ENCODE results near the gene MRTO4.
"Not testable (repeated sequence)": the region's sequence is repeated elsewhere in the genome, so short reads cannot be mapped to it uniquely, and the experiment has no call there.

The MRTO4 gene
- total RNA-seq: 12.6 to 109 (median 54.3) reads per million in 18 experiments

DNA sequence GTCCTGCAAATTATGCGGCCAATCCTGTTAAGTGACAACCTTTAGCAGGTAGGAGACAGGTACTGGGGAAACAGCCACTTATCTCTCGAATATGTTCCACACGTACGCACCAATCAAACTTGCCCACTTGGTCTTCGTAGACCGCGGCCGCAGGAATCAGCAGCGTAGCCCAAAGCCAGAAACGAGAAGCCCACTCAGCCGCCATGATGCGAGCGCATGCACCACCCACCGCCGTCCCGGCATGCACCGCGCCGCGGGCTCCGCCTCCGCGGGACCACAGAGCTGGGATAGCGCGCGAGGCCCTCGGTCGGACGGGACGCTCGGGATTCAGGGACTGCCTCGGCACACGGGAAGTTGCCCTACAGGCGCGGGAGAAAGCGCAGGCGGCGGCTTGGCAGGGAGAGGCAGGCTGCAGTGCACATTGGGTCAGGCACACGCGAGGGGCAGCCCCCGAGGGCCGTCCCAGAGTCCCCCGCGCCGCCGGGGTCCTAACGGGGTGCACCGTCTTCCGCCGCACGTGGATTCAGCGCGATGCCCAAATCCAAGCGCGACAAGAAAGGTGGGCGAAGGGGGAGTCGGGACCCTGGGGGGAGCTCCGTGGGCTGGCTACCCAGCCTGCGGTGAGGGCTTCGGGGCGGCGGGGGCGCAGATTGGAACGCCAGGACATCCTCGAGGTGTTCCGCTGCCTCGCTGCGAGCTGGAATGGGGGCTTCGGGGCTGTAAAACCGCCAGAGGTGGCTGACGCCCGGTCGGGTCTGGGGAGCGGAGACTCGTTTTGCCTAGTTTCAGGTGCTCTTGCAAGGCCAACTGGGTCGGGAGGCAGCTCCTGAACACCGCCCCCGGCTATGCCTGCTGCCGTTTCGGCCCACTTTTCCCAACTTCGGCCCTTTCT, at the start of gene MRTO4, which contains the start of gene EMC1:
MRTO4 (plus strand) TSS at position 501 of the 892 bp plus-strand sequence; CDS start at position 532, 31 bp downstream.
EMC1 (minus strand) TSS at position 220 of the 892 bp plus-strand sequence; CDS start at position 205, 15 bp downstream.
- peak; percentile 91 to 96 for DNase-seq

DNA sequence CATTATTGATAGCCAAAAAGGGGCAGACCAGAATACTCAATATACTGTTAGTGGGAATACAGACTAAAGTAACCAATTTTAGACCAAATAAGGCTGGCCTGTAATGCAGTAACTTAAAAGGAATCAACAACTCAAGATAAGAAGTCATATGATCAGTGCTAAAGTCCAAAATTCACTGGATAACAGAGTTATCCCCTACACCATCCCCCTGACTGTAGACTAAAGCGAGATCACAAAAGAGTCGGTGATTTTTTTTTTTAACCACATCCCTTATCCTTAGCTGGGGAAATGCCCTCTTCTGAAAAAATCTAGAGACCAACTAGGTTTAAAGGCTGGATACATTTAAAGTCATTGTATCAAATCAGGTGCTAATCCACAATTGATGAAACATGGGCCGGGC, 49.2 kb upstream of the MRTO4 start:
- no peak for DNase-seq

DNA sequence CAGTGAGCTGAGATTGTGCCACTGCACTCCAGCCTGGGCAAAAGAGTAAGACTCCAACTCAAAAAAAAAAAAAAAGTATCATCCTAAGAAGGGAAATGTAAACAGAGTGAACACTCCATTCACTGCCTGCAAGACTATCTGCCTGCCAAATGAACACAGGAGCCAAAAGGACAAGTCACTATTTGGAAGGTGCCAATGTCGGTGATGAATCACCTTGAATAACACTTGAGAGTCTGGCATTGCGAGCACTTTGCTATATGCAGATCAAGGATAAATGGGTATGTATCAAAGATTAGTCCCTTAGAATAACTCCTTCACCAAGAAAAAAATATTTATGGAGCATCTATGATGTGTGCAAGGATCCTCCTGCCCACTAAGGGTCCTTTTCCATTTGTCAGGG, 48.2 kb upstream of the MRTO4 start:
- DNase-seq: no peak

DNA sequence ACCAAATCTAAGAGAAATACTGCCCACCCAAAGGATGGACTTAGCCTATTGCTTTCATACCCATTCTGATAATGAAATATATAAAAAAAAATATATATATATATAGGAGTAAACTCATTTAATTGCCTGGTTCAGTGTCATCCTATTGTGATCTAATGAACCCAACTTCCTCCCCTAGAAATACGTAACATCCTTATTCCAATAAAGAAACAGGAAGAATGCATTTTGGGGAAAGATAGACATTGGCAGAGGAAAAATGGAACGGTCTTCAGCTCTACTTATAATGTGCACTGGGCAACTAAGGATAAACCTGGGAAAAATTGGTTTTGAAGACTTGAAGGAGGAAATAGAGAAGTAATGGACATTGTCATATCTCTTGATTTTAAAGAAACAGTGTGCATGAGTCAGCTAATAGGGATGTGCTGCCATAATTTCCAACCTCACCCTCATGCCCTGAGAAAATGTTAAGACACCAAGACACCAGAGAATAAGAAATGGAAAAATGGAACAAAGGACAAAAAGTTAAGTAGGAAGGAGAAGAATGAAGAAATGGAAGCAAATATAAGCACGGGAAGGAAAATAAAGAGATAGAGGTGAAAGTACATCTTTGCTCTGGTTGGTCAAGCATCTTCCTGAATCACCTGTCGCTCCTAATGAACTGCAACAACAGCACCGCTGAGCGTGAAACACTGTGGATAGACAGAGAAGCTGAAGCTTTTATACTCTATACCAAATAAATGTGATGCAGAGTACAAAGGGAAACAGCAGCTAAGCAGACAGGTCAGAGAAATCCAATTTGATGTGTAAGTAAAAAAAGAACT, 46.9 kb upstream of the MRTO4 start:
- peak; percentile 19 to 24 for DNase-seq

DNA sequence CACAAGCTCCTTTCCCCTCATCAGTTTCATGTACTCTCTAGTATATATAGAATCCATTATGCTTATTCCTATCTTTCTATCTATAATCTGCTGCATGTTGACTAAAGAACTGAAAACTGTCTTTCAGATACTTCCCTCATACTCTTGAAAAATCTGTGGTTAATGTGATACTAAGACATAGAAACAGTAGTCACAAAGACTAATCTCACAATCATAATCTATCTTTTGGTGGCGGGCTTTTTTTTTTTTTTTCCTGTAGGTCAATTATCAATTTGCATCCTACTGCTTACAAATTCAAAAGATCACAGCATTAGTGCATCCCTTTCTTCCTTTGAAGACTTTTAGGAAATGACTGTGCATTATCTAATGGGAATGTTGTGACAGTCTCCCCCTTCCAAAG, 46.2 kb upstream of the MRTO4 start:
- no peak for DNase-seq

DNA sequence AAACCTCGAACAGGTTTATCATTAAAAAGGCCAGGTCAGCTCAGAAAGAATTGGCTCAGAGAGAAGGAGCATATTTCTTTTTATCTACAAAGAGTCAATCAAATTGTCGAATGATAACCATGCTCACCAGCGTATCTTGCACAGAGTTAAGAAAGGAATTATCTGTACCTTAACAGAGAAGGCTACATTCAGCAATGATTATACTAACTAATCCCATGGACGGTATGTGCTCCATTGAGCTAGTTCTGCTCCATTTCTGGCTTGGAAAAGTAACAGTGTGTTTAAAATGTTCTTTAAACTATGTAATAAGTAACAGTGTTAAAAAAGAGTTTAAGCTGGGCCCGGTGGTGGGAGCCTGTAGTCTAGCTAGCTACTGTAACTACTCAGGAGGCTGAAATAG, 45.8 kb upstream of the MRTO4 start:
- DNase-seq: no peak

DNA sequence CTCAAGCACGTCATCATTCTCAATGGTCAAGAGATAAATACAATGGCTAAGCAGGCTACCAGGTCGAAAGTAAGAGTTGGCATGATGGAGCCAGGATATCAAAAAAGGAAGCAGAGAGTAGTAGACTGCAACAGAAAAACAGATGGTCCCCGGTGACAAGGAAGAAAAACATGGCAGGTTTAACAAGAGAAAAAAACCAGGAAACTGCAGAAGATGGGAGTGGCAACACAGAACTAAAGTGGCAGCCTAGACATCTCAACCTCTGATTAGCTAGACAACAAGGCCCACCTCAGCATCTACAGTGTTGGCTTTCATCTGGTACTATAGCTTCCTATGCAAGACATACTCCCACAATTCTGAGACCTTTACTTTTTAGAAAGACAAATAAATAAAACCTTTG, 44.7 kb upstream of the MRTO4 start:
- no peak for DNase-seq

DNA sequence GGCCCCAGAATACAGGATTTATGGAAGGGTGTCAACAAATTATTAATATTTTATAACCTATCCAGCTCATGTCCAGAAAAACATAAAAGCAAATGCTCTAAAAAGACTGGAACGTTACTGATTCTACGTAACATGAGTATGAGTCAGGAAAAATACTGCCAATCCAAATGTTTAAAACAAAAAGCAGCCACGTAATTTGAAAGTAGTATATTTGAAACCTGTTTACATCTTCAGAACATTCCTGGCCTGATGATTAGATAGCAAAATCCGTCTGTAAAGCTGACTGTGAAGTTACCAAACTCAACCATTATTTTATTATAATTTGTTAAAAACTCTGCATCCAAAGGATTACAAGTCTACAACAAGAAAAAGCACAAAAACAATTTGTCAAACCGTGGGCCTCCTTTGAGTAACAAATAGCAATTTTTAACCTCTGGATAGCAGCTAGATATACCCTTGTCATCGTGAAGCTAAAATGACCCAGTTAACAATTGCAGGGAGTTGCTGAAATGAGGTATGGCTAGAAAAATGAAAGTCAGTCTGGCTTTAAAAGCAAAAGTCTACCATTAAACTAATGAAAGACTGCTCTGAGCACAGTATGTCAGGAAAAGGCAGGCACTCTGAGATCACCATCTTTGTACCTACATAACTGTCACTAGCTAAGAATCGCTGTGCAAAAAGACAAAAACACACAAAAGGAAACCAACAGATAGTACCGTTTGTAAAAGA, 42.7 kb upstream of the MRTO4 start:
- no peak for DNase-seq

DNA sequence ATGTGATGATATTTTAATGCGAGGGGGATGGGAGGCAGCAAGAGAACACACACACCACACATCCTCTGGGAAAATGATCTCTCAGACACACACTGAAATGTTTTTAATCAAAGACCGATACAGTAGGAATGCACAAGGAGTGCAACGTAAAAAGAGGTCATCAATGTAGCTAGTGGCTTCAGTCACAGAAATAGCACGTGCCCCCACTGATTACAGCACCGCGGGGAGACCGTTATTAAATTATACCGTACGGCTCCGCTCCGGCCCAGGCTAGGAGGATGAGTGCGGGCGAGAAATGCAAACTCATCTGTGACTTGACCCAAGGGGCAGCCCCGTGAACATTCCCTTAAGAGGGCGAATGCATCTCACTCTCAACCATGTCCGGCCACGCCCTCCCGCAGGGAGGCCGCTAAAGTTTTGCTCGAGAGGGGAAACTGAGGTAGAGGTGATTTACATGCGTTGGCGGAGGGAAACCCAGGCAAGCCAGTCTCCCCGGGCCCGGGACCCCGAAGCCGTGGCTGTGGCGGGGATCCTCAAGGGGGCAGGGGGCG, 42.1 kb upstream of the MRTO4 start:
- DNase-seq: peak; percentile 42 to 52

DNA sequence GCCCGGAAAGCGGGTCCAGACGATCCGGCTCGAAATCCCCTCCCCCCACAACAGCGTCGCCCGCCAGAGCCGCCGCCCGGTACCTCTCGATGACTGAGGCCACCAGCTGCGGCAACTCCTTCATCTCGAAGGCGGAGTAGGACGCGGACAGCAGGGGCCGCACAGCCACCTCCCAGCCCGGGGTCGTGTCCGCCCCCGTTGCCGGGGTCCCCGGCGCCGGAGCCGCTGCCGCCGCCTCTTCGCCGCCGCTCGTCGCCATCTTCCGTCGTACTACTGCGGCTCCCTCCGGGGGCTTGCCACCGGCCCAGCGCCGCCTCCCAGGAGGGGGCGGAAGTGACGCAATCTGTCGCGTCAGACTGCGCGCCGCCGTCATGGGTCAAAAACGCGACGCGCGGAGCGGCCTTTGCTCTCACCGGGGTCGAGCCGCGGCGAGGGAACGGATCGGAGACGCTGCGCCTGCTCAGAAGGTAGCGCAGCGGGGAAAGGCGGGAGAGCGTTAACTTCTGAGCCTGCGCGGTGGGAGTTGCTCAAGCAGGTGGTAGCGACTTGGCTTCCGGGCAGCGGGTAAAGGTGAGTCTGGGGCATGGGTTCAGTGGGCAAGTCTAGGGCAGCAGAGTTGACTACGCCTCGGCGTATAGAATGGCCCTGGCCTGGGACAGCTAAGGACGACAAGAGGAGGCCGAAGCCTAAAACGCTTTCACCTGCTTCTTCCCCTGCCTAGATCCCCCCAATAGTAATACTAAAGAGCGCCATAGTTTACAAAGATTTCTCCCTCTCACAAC, 41.4 kb upstream of the MRTO4 start, which contains the start of gene UBR4:
UBR4 (minus strand) TSS at position 277 of the 782 bp plus-strand sequence; CDS start at position 259, 18 bp downstream.
- DNase-seq: peak; percentile 97 to 98

DNA sequence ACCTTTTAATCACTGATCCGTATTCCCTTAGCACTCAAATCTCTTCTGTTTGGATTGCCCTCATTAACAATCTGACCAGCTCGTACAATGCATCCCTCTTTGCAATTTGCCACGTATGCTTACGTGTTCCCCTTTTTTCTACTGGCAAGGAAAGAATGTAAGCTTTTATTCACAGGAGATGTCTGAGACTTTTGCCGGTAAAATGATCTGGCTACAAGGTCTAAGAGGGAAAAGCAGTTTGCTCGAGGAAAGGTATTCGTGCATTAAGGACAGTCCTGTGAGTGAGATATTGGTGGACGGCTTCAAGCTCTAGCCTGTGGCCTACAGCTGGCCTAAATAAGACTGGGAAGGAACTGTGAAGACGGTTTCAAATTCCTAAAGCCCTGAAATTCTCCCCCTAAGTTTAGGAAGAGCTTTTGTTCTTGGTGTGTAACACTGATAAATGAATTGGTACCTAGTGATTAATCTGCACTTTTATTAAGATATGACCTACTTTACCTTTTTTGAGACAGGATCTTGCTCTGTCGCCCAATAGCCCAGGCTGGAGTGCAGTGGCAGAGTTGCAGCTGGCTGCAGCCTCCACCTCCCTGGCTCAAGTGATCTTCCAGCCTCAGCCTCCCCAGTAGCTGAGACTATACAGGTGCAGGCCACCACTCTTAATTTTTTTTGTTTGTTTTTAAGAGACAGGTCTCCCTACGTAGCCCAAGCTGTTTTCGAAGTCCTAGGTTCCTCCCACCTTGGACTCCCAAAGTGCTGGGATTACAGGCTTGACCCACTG, 40.6 kb upstream of the MRTO4 start:
- DNase-seq: peak; percentile 29 to 44

DNA sequence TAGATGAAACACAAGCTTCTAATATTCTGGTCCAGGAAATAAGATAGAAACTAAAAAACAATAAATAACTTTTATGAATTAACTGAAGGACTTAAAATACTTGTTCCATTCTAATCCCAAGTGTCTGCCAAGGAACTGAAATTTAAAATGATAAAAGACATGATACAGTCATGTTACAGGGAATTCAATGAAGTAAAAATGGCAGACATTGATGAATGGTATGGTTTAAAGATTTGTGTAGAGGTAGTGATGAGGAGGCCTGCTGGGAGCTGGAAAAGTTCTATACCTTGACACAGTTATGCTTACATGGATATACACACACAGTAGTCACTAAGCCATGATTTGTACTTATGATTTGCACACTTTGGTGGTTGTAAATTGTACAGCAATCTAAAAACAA, 39.4 kb upstream of the MRTO4 start:
- no peak for DNase-seq

DNA sequence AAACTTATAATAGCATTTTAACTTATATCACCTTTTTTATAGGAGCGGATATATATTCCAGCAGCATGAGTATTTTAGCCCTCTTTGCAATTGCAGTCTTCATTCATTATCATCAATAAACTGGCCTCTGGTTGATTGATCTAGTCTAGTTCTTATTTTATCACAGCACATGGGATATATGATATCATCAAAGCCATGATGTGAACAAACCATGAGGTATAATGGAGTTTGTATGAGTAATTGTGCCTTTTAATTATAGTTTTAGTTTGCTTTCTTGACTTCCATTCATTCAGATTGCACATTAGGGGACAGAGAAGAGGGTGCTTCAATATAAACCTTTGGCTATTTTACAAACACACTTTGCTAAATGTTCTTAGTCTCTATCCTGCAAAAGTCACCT, 38.0 kb upstream of the MRTO4 start:
- DNase-seq: no peak

DNA sequence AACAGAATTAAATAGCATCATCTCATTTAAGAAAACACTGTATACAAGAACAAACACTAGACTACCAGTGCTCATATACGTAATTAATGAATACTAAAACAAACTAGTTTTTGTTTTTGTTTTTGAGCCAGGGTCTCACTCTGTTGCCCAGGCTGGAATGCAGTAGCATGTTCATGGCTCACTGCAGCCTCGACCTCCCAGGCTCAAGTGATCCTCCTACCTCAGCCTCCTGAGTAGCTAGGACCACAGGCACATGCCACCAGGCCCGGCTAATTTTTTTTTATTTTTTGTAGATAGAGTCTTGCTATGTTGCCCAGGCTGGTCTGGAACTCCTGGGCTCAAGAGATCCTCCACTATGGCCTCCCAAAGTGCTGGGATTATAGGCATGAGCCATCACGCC, 35.0 kb upstream of the MRTO4 start:
- DNase-seq: not testable (repeated sequence)

DNA sequence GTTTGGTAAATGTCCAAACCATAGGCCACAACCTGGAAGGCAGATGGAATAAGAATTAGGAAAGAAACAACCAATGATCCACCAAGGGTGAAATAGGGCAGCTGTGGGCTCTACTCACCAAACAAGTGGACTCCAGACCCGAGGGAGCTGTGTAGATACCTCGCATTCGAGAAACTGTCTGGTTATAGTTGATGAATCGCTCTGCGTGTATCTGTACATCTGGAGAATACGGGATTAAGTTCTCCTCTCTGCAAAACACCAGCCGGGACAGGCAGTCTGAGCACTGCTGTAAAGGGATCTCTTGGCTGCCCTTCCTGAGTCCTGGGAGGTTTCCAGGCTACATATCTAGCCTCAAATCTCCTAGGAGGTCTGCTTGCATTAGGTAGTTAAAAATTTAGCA, 32.2 kb upstream of the MRTO4 start:
- DNase-seq: no peak

DNA sequence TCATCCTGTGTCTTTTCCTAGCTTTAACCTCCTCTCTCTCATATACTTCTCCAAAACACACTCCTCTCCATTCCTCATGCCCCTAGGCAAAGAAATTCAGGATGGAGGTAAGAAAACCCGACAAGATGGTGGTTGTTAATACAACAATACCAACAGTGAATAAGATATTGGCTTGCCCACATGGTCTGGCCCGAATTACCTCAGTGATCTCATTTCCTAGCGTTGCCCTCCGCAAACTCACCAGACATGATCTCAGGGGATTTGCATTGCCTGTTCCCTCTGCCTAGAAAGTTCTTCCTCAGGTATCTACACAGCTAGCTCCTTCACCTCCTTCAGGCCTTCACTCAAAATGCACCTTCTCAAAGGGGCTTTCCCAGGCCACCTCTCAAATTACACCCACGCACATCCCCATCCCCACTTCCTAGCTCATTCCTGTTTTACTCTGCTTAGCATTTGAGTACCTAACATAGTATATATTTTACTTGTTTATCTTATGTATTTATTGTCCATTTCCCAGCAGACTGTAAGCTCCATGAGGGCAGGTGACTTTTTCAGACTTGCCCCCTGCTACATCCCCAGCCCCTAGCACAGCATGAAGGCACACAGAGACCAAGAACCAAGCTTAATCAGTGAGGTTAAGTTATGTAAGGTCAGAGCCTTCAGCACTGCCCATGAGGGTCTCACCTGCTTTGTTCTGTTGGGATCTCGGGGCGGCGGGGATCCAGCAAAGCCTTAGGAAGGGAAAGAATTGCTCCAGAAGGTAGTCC, 31.3 kb upstream of the MRTO4 start:
- DNase-seq: no peak

DNA sequence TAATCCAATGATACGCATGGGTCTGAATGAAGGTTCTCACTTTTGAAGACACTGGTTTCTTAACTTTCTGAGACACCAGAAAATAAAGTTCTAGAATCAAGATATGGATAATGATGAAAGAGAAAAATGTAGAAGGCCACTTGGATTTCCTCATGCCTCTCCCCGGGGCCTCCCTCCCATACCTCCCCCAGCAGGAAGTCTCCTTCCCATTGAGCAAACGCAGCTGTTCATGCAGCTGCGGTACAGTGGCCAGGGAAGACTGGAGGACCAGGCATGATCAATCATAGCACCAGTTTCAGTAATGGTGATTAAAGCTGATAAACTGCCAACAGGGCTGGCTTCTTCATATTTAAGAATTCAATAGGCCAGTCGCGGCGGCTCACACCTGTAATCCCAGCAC, 30.6 kb upstream of the MRTO4 start:
- peak; percentile 6 to 14 for DNase-seq

DNA sequence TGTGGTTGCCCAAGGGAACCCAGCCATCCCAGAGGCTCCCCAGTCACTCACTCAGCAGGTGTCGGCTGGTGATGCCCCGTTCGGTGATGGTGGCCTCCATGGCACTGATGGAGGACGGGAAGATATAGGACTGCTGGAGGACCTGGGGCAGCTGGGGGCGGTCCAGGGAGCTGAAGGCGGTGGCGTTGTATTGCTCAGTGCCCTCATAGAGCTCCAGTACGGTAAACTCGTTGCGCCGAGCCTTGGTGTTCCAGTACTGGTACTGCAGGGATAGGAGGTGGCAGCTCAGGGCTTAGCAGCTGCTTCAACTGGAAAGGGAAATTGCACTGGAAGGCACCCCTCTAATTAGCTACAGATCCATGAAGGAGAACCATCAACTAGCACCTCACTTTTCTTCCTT, 29.0 kb upstream of the MRTO4 start:
- no peak for DNase-seq

DNA sequence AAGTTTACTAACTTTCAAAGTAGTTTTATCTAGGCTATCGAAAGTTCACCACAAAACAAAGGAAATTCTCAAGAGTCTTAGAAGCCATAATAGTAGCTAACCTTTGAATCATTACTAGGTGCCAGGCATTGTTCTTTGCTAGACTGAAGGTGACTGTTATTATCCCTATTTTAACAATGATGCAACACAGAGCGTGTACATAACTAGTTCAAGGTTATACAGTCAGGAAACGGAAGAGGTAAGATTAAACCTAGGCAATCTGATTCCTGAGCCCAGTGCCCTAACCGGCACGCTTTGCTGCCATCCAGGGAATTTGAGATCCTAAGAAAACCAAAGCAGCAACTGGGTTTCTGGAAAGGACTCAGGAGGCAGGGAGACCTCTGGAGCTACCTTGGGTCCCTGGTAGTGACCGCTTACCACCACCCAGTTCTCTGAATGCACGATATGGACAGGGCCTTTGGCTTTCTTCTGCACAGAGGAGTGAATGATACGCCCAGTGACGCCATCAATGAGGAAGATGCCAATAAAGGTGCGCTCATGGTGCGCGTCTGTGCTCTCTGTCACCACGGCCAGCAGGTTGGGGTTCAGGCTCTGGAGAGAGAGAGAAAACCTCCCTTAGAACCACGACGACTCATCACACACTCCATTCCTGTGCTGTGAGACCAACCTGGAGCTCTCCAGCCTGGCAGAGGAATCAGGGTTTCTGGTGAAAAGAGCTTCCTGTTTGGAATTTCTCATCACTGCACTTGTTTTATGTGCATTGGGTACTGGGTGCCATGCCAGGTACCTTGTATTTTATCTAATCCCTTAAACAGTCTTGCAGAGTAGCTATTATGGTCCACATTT, 28.4 kb upstream of the MRTO4 start:
- no peak for DNase-seq
